GM08714 (cell line): ENCODE measurements around the gene SPRY4.
"Not testable (repeated sequence)": the region's sequence is repeated elsewhere in the genome, so short reads cannot be mapped to it uniquely, and the experiment has no call there.

Experiments
- H3K4me3 ChIP-seq: fragments of 200-500 bp; sonication (Bioruptor generic); 2 replicates; pipeline ENCODE4 v1.5.1; 2014; ENCODE audit warnings: mild to moderate bottlenecking, low read length, inconsistent platforms
- ZNF274 ChIP-seq: IDR thresholded peaks from 2 replicates; pipeline ENCODE4 v1.6.1; 2012; ENCODE audit warnings: mild to moderate bottlenecking, low read depth, low read length

Gene SPRY4, protein sequence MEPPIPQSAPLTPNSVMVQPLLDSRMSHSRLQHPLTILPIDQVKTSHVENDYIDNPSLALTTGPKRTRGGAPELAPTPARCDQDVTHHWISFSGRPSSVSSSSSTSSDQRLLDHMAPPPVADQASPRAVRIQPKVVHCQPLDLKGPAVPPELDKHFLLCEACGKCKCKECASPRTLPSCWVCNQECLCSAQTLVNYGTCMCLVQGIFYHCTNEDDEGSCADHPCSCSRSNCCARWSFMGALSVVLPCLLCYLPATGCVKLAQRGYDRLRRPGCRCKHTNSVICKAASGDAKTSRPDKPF

DNA sequence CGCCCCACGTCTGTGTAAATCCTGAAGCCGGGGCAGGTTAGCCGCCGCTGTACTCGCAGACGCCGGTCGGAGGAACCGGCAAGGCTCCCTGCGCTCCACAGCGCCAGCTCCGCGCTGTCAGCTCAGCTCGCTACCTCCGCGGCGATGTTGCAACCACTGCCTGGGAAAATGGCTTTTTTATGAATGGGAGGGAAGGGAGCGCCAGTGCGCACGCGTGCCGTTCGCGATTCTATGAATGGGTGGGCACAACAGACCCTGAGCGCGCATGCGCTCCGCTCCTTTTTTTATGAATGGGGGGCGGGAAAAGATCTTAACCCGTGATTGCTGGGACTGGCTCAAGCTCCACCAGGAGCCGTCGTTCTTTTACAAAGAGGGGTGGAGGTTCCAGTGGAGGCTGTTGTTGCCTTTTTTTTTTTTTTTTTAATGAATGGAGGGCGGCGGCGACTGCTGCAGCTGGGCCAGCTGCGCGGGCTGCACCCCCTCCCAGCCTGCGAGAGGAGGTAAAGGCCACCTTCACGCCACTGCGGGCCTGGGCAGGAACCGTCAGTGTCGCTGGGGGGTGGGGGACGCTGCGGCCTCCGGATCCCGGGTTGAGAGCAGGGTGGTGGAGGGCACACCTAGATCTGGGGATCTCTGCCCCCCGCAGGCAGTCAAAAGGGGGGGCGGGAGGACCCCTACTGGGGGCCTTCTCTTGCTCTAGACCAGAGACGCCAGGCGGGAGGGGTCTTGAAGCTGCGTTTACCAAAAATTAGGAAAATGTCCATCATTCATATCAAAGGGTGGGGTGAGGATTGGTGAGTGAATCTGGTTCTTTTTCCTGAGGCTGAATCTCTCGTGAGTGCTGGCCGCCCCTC lies at the start of gene SPRY4:
Gene SPRY4 (minus strand): TSS at position 151 of the 854 bp plus-strand sequence. CDS start 9,913 bp downstream, outside the sequence.
- no peak for TF ChIP-seq ZNF274
- peak within 1 kb of the TSS; percentile 60; the same call in 1 of the 2 replicates for H3K4me3 ChIP-seq

DNA sequence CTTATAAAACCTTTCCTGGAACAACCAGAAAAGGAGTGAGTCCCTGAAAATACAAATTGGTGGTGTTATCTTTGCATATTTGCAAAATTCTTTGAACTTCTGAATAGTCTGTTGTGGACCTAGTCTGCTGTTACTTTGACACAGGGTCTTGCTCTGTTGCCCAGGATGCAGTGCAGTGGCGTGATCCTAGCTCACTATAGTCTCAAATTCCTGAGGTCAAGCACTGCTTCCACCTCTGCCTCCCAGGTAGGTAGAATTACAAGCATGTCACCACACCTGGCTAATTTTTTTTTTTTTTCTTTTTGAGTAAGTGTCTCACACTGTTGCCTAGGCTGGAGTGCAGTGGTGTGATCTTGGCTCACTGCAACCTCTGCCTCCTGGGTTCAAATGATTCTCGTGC lies 43.7 kb upstream of the SPRY4 start:
- no peak overlapping the region for H3K4me3 ChIP-seq
- TF ChIP-seq ZNF274: no peak

DNA sequence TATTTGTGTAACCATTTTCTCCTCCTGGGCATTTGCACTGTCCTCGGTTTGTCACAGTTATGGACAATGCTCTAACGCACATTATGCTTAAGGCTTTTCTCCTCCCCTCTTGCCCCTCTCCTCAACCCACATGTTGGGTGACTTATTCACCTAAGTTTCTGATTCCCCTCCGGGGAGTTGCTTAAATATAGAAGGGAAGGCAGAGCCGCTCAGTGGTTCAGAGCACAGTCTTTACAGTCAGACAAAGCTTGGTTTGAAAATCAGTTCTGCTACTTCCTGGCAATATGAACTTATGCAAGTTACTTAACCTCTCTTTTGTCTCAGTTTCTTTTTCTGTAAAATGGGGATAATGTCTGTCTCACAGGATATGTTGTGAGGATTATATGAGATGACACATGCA lies 41.2 kb upstream of the SPRY4 start:
- H3K4me3 ChIP-seq: no peak overlapping the region
- no peak for TF ChIP-seq ZNF274

DNA sequence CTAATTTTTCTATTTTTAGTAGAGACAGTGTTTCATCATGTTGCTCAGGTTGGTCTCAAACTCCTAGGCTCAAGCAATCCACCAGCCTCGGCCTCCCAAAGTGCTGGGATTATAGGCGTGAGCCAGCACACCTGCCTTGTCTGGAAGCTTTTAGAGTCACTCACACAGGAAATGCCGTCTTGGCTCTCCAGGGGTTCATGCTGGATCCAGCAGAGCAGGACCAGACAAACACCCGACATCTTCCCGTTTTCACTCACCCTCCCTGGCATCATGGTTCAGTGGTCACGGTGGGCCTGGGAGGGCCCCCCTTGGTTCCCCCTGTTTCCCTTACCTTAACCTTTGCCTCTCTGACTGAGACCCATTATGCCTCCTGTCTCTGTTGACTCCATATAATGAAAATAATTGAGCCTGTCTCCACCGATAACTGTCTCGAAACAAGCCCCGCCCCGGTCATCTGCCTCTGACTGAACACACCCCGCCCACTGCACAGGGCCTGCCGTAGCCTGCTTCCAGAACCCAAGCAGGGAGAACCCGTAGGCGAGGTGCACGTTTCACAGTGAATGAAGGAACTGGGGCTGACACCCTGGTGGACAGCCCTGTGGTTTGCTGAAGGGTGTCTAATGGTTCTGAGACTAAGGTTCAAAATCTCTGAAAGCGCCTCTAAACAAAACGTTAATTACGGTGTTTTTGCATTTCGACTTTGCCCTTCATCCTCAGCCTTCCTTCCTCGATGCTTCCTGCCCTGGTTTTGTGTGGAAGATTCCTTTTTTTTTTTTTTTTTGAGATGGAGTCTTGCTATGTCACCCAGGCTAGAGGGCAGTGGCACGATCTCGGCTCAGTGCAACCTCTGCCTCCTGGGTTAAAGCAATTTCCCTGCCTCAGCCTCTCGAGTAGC lies 39.7 kb upstream of the SPRY4 start:
- TF ChIP-seq ZNF274: no peak
- H3K4me3 ChIP-seq: no peak overlapping the region

DNA sequence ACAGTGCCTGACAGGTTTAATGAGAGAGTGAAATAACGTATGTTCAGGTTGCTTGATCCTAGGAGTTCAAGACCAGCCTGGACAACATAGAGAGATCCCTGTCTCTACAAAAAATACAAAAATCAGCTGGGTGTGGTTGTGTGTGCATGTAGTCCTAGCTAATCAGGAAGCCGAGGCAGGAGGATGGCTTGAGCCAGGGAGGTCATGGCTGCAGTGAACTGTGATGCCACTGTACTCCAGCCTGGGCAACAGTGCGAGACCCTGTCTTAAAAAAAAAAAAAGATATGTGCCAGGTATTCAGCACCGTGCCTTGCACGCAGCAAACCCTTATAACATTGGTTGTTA lies 38.8 kb upstream of the SPRY4 start:
- no peak for TF ChIP-seq ZNF274
- H3K4me3 ChIP-seq: no peak overlapping the region

DNA sequence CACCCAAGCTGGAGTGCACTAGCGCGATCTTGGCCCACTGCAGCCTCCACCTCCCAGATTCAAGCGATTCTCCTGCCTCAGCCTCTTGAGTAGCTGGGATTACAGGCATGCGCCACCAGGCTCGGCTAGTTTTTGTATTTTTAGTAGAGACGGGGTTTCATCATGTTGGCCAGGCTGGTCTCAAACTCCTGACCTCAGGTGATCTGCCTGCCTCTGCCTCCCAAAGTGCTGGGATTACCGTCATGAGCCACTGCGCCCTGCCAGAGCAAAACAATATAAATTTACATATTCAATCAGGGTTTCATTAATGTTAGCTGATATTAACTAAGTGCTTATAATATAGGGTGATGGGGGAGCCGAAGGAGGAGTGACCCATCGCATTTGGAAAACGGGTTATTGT lies 37.4 kb upstream of the SPRY4 start:
- H3K4me3 ChIP-seq: not testable (repeated sequence)

DNA sequence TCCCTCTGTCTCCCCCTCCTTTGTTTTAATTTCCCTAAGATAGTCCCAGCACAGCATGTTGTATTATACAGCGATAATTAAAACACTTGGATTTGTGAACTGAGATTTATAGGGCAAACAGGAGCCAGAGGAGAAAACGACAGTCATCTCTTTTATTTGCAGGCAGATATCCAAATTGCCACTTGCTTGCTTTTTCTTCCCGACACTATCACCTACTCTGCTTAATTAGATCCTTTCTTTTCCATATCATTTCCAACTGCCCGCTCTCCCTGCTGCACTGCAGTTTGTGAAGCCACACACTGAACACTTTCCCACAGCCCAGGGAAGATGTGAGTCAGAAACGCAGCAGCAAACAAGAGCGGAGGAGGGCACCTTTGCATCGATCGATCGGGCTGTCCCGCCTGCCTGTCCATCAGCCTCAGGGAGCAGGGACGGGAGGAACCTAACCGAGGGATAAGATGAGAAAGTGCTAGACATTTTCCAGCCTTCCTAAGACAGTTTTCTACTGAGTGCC lies 35.8 kb upstream of the SPRY4 start:
- no peak overlapping the region for H3K4me3 ChIP-seq
- no peak for TF ChIP-seq ZNF274

DNA sequence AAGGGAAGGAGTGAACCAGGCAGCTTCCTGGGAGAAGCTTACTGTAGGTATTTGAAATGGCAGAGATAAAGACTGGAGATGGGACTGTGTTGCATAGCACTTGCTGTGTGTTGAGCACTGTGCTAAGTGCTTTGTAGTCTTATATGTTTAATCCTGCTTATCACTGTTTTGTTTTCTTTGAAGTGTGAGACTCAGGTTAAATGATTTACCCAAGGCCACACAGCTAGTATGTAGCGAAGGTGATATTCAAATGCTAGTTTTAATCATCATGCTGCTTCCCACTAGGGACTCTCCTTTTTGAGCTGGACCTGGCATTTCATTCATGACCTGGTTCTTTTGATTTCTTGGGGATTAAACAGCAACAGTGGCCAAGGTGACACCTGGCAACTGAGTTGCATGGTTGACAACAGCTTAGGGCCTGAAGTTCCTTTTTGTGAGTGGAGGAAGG lies 35.3 kb upstream of the SPRY4 start:
- no peak for TF ChIP-seq ZNF274
- no peak overlapping the region for H3K4me3 ChIP-seq

DNA sequence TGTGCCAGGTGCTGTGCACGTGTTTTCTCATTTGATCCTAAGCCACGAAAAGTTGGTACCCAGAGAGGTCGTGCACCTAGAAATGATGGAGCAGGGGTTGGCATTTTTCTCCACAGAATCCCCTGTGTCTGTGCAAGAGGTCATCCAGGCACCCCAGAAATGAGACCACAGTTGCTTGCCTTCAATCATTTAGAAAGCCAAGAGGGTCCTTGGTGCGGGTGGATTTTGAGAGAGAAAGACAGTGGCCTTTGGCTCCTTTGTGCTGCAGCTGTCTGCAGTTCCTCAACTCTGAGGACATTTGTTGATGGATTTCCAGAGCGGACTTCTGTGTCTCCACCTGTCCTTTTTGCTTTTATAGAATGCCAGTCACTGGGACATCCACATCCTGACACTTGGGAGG lies 33.8 kb upstream of the SPRY4 start:
- TF ChIP-seq ZNF274: no peak
- no peak overlapping the region for H3K4me3 ChIP-seq

DNA sequence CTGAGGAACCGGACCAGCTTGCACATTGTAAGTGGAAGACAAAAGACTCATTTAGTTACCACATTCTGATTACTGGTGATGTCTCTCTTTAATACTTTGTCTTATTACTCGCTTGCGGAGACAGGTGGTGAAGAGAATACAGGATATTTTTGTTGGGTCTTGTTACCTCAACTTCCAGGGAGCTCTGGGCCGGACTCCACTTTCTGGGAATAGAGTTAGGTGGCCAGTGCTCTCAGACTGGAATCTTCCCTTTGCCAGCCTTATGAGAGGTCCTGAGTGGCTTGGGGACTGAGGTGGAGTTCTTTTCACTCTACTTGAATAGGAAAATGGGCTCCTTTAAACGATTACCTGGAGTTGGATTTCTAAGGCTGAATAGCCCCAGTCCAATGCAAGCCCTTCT lies 33.3 kb upstream of the SPRY4 start:
- no peak for TF ChIP-seq ZNF274
- H3K4me3 ChIP-seq: no peak overlapping the region

DNA sequence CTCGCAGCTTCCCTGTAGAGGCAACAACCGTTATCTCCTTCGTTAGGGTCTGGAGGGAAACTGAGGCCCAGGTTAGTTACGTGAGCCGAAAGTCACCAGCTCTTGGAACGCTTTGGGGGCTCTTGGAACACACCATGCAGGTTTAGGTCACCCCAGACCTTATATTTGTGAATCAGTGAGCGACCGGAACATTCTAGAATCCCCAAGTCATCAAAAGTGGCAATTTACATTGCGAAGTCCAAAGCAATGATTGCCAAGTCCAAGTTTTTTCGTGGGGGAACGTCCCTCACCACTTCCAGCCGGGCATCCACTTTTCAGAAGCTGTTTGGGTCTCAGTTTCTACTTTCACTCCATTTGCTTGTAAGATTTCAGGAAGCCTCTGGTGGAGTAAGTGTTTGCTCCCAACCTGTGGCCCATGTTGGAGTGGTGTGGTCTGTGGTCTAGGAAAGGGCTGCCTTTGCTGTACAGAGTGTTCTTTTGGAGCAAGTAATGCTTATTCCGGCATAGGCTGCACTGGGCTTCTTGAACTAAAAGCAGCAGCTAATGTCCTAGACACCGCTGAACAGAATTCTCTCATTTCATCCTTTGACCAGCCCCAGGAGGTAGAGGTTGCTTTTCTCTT lies 32.8 kb upstream of the SPRY4 start:
- peak overlapping the region; percentile 64; the same call in 1 of the 2 replicates for H3K4me3 ChIP-seq
- TF ChIP-seq ZNF274: no peak

DNA sequence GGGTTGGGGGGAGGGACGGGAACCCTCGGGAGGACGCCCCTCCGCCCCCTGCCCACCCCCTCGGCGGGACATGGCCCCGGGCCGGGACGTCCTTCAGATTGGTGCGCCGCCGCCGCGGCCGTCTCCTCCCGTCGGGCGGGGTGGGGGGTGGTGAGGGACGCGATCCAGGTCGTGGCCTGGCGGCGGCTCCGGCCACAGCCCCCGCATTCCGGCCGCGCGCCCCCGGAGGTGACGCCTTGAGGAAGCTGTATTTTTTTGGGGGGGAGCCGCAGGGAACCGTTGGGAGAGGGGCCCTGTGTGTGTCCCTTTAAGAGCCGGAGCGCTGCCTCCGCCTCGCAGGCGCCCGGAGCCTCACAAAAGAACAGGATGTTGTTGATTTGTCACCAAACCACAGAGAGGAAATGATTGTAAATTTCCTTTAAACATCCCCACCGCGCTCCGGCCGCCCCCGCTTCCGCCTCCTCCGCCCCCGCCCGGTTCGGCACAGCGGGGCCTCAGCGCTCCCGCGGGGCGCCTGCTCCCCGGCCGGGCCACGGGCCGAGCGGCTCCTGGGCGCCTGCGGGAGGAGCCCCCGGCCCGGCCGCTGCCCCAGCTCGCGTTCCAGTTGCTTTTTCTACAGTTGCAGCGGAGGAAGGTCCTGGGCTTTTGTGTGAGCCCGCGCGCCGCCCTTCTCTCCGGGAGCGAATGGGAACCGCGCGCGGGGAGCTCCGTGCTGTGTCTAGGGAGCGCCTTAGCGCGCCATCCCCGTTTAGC lies 32.1 kb upstream of the SPRY4 start:
- H3K4me3 ChIP-seq: peak overlapping the region; percentile 64
- TF ChIP-seq ZNF274: no peak

DNA sequence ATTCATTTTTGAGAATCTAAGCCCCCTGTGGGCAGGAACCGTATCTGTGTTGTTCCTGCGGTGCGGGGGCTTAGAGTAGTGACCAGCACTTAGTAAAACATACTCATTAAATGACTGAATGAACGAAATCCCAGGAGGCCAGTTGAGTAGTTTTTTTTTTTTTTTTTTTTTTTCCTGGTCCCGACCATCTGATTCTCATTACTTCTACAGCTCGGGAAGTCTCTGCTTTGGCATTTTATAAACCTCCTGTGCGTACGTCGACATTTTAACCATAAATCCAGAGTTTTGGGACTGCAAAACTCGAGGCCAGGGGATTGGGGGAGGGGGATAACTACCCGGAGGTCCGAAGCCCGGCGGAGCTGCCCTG lies 31.5 kb upstream of the SPRY4 start:
- H3K4me3 ChIP-seq: peak overlapping the region; percentile 64
- no peak for TF ChIP-seq ZNF274
